ES-I3 (cell line): ENCODE data around the gene FAM168A.

Experiments used
- H3K36me3 ChIP-seq: 2 replicates; pipeline ENCODE4 v1.6.1; 2013; ENCODE audit warnings: mild to moderate bottlenecking, low read length, control low read depth, moderate library complexity; ENCODE audit not compliant: insufficient read depth
- H3K4me1 ChIP-seq: 2 replicates; pipeline ENCODE4 v1.6.1; 2013; ENCODE audit warnings: mild to moderate bottlenecking, control low read depth, low read length; ENCODE audit not compliant: insufficient read depth
- H3K9ac ChIP-seq: 2 replicates; pipeline ENCODE4 v1.6.1; 2013; ENCODE audit warnings: low read depth, mild to moderate bottlenecking, low read length, moderate library complexity
- H3K9me3 ChIP-seq: 2 replicates; pipeline ENCODE4 v1.6.1; 2013; ENCODE audit warnings: mild to moderate bottlenecking, low read length, moderate library complexity; ENCODE audit not compliant: control insufficient read depth, insufficient read depth

FAM168A gene

GRCh38 chr11:73394416-73395296 is 203.3 kb downstream of the FAM168A start:
- Histone ChIP-seq H3K9me3 (no peaks in the 10 kb centered on the region), H3K36me3 (no peaks in the 10 kb centered on the region), H3K9ac (no peak overlapping the region), H3K4me1 (peaks cover 8% of the 10 kb centered on the region; the same call in 1 of the 2 replicates)

GRCh38 chr11:73393479-73394415 is 204.2 kb downstream of the FAM168A start:
- Histone ChIP-seq H3K36me3 (no peaks in the 10 kb centered on the region), H3K9ac (no peak overlapping the region), H3K9me3 (no peaks in the 10 kb centered on the region), H3K4me1 (peaks cover under 1% of the 10 kb centered on the region; the same call in 1 of the 2 replicates)

DNA sequence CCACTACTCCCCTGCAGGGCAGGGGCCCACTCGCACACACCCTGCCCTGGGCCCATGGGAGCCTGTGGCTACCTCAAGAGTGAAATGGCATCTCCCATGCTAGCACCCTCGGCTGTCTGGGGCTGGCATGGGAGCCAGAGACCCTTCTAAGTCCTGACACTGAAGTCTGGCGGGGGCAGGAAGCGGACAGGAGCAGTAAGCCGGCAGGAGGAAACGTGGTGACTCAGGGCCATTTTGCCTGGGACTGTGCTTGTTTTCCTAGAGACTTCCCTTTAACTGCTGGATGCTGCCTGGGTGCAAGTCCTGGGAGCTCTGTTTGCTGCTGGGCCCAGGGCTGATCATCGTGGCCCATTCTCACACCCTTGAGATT is 204.9 kb downstream of the FAM168A start:
- peaks cover 7% of the 10 kb centered on the region; the same call in 1 of the 2 replicates for H3K4me1 ChIP-seq
- H3K9me3 ChIP-seq = no peaks in the 10 kb centered on the region
- no peaks in the 10 kb centered on the region for H3K36me3 ChIP-seq
- no peak overlapping the region for H3K9ac ChIP-seq

DNA sequence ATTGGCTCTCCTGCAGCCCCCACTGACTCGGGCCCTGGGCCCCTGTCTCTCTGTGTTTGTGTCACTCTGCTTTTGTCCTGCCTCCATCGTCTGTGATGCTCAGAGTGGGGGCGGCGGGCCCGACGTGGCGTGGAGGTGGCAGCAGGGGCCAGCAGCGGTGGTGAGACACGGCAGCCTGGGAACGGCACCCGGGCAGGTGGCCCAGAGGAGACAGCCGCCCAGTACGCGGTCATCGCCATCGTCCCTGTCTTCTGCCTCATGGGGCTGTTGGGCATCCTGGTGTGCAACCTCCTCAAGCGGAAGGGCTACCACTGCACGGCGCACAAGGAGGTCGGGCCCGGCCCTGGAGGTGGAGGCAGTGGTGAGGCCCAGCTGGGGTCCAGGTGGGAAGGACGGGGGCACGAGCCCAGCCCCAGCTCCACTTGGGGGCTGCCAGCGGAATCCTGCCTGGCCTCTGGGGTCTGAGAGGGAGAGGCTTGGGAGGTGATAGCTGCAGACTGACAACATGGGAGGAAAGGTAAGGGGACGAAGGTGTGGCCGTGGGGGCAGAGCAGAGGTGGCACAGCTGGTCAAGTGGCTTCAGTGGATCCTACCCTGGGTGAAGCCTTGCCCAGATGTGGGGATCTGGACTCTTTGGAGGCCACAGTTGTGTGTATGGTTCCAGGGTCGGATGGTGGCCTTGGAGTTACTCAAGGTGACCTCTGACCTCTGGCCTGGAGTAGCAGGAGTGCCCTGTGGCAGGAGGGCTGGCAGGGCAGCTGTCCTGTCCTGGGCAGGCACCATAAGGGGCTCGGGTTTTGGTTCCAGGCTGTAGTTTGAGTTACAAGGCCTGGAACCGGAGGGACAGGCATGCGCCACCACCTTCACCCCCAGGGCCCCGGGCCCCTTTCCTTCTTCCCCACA is 205.6 kb downstream of the FAM168A start:
- no peaks in the 10 kb centered on the region for H3K36me3 ChIP-seq
- peaks cover 13% of the 10 kb centered on the region; the same call in 1 of the 2 replicates for H3K4me1 ChIP-seq
- H3K9me3 ChIP-seq = no peaks in the 10 kb centered on the region
- no peak overlapping the region for H3K9ac ChIP-seq

DNA sequence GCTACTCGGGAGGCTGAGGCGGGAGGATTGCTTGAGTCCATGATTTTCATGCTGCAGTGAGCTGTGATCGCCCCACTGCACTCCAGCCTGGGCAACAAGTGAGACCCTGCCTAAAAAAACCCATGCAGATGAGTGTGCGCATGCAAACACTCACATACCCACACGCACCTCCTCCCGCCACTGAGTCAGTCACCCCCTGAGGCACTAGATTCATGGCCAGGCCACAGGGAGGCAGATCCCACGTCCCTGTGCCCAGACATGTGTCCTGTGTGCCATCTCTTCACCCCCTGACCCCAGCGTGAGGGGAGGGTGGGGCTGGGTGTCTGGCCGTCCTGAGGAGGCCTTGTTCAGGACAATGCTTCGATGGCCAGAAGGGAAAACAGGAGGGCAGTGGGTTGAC is 206.2 kb downstream of the FAM168A start:
- Histone ChIP-seq H3K9me3 (no peaks in the 10 kb centered on the region), H3K4me1 (peaks cover 16% of the 10 kb centered on the region; the same call in 1 of the 2 replicates), H3K36me3 (no peaks in the 10 kb centered on the region), H3K9ac (no peak overlapping the region)

DNA sequence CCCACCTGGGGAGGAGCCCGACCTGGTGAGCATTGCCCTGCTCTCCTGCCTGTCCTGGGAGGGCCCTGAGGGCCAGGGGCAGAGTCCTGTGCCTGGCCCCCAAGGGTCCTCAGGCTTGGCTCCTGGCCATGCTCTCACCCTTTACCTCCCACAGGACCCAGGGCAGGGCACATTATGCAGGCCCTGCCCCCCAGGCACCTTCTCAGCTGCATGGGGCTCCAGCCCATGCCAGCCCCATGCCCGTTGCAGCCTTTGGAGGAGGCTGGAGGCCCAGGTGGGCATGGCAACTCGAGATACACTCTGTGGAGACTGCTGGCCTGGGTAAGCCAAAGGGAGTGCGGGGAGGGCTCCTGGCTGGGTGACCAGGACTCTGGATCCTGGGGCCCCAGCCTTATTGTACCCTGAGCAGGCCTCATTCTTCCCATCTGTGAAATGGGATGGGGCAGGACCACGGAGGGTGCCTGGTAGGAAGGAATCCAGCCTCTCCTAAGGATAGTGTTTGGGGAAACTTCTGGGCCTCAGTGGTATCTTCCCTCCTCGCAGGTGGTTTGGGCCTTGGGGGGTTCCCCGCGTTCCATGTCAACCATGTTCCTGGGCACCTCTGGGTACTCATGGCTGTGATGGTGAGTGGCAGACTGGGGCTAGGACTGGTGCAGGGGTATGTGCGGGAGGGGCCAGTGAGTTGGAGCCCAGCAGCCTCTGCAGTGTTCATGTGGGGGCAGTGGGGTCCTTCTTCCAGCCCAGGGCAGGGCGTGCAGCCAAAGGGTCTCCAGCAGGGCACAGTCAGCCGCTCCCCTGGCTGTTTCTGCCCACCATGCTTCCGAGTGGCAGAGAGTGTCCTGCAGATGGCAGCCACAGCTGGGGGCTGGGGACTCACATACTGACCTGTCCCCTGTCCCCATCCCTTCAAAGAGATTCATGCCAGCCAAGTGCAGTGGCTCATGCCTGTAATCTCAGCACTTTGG is 207.0 kb downstream of the FAM168A start:
- H3K4me1 ChIP-seq = peaks cover 18% of the 10 kb centered on the region; the same call in 1 of the 2 replicates
- no peak overlapping the region for H3K9ac ChIP-seq
- H3K36me3 ChIP-seq = no peaks in the 10 kb centered on the region
- no peaks in the 10 kb centered on the region for H3K9me3 ChIP-seq

GRCh38 chr11:73389916-73390315 is 208.0 kb downstream of the FAM168A start:
- H3K9ac ChIP-seq = no peak overlapping the region
- no peaks in the 10 kb centered on the region for H3K36me3 ChIP-seq
- no peaks in the 10 kb centered on the region for H3K9me3 ChIP-seq
- H3K4me1 ChIP-seq = peaks cover 20% of the 10 kb centered on the region; the same call in 1 of the 2 replicates

DNA sequence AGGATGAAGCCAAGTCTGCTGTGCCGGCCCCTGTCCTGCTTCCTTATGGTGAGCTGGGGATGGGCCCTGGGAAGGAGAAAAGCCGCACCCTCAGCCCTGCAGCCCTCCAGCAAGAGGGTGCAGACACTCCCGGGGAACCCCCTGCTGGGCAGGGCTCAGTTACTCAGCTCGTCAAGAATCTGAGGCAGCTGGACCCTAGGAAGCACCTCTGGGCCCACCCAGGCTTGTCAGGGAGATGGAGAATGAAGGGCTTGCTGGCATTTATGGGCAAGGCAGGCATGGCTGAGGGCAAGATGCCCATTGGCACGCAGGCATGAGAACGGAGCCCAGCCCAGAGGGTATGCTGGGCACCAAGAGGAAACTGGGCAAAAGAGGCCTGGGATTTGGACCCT is 208.8 kb downstream of the FAM168A start:
- no peak overlapping the region for H3K9ac ChIP-seq
- no peaks in the 10 kb centered on the region for H3K9me3 ChIP-seq
- H3K36me3 ChIP-seq = no peaks in the 10 kb centered on the region
- peaks cover 20% of the 10 kb centered on the region; the same call in 1 of the 2 replicates for H3K4me1 ChIP-seq

DNA sequence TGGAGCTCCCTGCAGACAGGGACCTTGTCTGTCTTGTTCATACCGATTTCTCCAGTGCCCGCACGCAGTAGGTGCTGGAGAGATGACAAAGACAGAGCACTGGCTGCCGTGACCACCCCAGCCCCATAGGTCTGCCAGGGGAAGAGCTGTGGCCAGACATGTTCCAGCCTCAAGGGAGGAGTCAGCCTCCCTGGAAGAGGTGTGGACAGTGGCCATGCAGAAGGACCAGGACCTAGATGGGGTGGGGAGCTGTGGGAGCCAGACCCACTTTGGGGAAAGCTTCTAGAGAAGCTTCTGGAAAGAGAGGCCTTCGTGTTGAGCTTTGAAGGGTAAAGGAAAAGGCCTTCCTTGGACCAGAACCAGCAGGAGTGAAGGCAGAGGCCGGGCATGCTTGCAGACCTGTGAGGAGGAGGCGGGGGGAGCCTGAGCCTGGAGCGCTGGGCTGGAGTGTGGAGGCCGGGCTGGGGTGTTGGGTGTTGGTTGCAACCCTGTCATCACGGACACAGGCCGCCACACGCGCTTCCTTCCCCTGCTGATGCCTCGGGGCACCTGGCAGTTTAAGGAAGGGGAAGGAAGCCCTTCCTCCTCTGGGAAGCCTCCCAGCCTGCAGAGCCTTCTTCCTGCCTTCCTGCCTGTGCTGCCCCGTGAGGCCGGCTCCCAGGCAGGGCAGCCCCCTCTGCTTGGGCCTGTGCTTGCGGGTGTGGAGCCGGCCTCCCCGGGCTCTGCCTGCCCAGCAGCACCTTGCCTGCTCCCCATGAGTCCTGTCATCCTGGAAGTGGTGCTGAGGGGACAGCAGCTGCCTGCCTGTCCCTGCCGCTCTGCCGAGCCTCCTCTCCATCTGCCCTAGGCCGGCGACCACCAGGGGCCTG is 209.4 kb downstream of the FAM168A start:
- Histone ChIP-seq H3K9me3 (no peaks in the 10 kb centered on the region), H3K4me1 (peaks cover 20% of the 10 kb centered on the region; the same call in 1 of the 2 replicates), H3K9ac (no peak overlapping the region), H3K36me3 (no peaks in the 10 kb centered on the region)

- no peaks in the 10 kb centered on the region for H3K36me3 ChIP-seq
- peaks cover 26% of the 10 kb centered on the region; the same call in 1 of the 2 replicates for H3K4me1 ChIP-seq
- H3K9ac ChIP-seq = no peak overlapping the region
- H3K9me3 ChIP-seq = no peaks in the 10 kb centered on the region
These were observed 210.2 kb downstream of the FAM168A start for GRCh38 chr11:73387594-73388264.

- Histone ChIP-seq H3K9ac (no peak overlapping the region), H3K4me1 (peaks cover 28% of the 10 kb centered on the region; the same call in 1 of the 2 replicates), H3K36me3 (no peaks in the 10 kb centered on the region; the same call in 1 of the 2 replicates), H3K9me3 (no peaks in the 10 kb centered on the region)
These were observed 211.4 kb downstream of the FAM168A start for GRCh38 chr11:73386546-73386945.

- peaks cover 28% of the 10 kb centered on the region; the same call in 1 of the 2 replicates for H3K4me1 ChIP-seq
These were observed 211.9 kb downstream of the FAM168A start for GRCh38 chr11:73386016-73386415.

More at GRCh38 chr11:73386016-73386415, 211.9 kb downstream of the FAM168A start:
- no peaks in the 10 kb centered on the region; the same call in 1 of the 2 replicates for H3K36me3 ChIP-seq
- H3K9me3 ChIP-seq = no peaks in the 10 kb centered on the region
- H3K9ac ChIP-seq = no peak overlapping the region
